ENCODE results near the gene C19orf38.
A peak's percentile ranks its signal among the peaks of the same experiment; 100 is the strongest.

The C19orf38 gene

GRCh38 chr19:10885201-10886169 lies 37.3 kb downstream of the C19orf38 start:
- no peak overlapping the region for H3K27ac ChIP-seq (ENCODE audit: low read length)
- no peaks in the 10 kb centered on the region for H3K9me3 ChIP-seq (ENCODE audit: control insufficient read depth in 1 of 2, low read length in 2 of 2)
- H3K27me3 ChIP-seq (ENCODE audit: low read depth, low read length) = no peaks in the 10 kb centered on the region
- H3K4me1 ChIP-seq (ENCODE audit: control insufficient read depth in 1 of 2, insufficient read depth in 2 of 2, low read length in 2 of 2) = peaks cover 0 to 46% of the 10 kb centered on the region in 2 donors
- no peaks in the 10 kb centered on the region for H3K36me3 ChIP-seq (ENCODE audit: control insufficient read depth in 1 of 2, insufficient read depth in 2 of 2, low read length in 2 of 2)
- H3K4me3 ChIP-seq (ENCODE audit: low read depth in 1 of 2, low read length in 2 of 2) = no peak overlapping the region

DNA sequence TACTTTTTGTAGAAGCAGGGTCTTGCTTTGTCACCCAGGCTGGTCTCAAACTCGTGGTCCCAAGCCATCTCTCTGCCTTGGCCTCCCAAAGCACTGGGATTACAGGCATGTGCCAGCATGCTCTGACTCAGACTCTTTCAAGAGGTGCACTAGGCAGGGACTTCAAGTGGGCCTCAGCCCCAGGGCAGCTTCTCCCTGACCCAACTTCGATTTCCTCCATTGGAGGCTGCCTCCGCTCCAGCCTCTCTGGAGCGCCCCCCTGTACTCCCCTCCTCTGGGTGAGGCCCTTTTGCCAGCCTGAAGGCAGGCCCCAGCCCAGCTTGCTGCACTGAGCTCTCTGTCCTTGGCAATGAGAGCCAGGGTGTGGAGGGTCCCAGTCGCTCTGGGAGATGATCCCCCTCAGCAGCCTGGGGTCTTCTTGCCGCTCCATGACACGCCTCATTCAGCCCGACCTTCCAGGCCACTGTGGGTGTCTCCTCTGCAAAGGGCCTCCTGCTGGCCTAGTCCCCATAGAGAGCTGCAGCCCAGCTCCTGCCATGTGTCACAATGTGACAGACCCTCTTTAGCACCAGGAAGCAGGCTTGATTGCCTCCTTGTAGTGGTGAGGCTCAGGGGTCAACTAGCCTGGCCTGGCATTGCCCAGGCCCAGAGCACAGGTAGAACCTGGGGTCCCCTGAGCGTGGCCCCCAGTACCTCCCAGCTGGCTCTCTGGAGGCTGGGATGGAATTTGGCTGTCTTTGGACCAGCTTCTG lies 39.6 kb downstream of the C19orf38 start:
- no peaks in the 10 kb centered on the region for H3K27me3 ChIP-seq (ENCODE audit: low read depth, low read length)
- no peaks in the 10 kb centered on the region for H3K36me3 ChIP-seq (ENCODE audit: control insufficient read depth in 1 of 2, insufficient read depth in 2 of 2, low read length in 2 of 2)
- H3K4me1 ChIP-seq (ENCODE audit: control insufficient read depth in 1 of 2, insufficient read depth in 2 of 2, low read length in 2 of 2) = peaks cover 5 to 52% of the 10 kb centered on the region in 2 donors
- no peak overlapping the region for H3K4me3 ChIP-seq (ENCODE audit: low read depth in 1 of 2, low read length in 2 of 2)
- no peaks in the 10 kb centered on the region for H3K9me3 ChIP-seq (ENCODE audit: control insufficient read depth in 1 of 2, low read length in 2 of 2)
- no peak overlapping the region for H3K27ac ChIP-seq (ENCODE audit: low read length)

DNA sequence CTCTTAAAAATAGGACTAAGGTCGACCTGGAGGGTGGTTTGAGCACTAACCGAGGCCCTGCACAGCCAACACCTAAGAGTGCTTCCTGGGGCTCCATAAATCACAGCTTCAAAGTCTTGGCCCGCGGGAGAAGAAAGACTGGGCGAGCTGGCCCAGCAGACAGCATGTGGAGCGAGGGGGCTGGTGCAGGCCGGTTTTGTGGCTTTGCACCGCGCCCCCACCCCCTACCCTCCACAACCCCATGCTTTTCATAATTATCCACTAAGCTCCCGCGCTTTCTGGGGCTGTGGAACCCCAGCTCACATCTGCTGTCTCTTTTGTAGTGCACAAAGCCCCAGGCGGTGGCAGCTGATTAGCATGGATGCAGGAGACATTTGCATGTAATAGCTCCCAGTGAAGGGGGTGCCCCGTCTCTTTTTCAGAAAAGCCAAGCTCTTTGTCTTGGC lies 40.2 kb downstream of the C19orf38 start:
- H3K4me1 ChIP-seq (ENCODE audit: control insufficient read depth in 1 of 2, insufficient read depth in 2 of 2, low read length in 2 of 2) = peaks cover 5 to 52% of the 10 kb centered on the region in 2 donors
- H3K27ac ChIP-seq (ENCODE audit: low read length) = no peak overlapping the region
- no peaks in the 10 kb centered on the region for H3K36me3 ChIP-seq (ENCODE audit: control insufficient read depth in 1 of 2, insufficient read depth in 2 of 2, low read length in 2 of 2)
- no peak overlapping the region for H3K4me3 ChIP-seq (ENCODE audit: low read depth in 1 of 2, low read length in 2 of 2)
- no peaks in the 10 kb centered on the region for H3K27me3 ChIP-seq (ENCODE audit: low read depth, low read length)
- no peaks in the 10 kb centered on the region for H3K9me3 ChIP-seq (ENCODE audit: control insufficient read depth in 1 of 2, low read length in 2 of 2)

DNA sequence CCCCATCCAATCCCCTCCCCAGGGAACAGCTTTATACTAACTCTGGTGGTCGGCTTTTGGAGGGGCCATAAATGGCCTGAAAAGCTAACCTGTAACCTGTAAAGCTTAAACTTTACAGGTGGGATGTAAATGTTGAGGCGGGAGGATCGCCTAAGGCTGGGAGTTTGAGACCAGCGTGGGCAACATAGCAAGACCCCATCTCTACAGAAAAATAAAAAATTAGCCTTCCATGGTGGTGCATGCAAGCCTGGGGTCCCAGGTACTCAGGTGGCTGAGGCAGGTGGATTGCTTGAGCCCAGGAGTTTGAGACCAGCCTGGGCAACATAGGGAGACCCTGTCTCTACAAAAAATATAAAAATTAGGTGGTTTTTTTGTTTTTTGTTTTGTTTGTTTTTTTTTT lies 41.7 kb downstream of the C19orf38 start:
- Histone ChIP-seq H3K4me1 (ENCODE audit: control insufficient read depth in 1 of 2, insufficient read depth in 2 of 2, low read length in 2 of 2) (peaks cover 5 to 43% of the 10 kb centered on the region in 2 donors), H3K36me3 (ENCODE audit: control insufficient read depth in 1 of 2, insufficient read depth in 2 of 2, low read length in 2 of 2) (no peaks in the 10 kb centered on the region), H3K9me3 (ENCODE audit: control insufficient read depth in 1 of 2, low read length in 2 of 2) (no peaks in the 10 kb centered on the region), H3K27ac (ENCODE audit: low read length) (no peak overlapping the region), H3K4me3 (ENCODE audit: low read depth in 1 of 2, low read length in 2 of 2) (no peak overlapping the region), H3K27me3 (ENCODE audit: low read depth, low read length) (no peaks in the 10 kb centered on the region)

GRCh38 chr19:10891405-10892086 lies 43.3 kb downstream of the C19orf38 start:
- Histone ChIP-seq H3K4me1 (ENCODE audit: control insufficient read depth in 1 of 2, insufficient read depth in 2 of 2, low read length in 2 of 2) (peaks cover 6 to 40% of the 10 kb centered on the region in 2 donors), H3K9me3 (ENCODE audit: control insufficient read depth in 1 of 2, low read length in 2 of 2) (no peaks in the 10 kb centered on the region), H3K27me3 (ENCODE audit: low read depth, low read length) (no peaks in the 10 kb centered on the region), H3K36me3 (ENCODE audit: control insufficient read depth in 1 of 2, insufficient read depth in 2 of 2, low read length in 2 of 2) (no peaks in the 10 kb centered on the region), H3K4me3 (ENCODE audit: low read depth in 1 of 2, low read length in 2 of 2) (peak overlapping the region in 1 of 2 donors; percentile 22), H3K27ac (ENCODE audit: low read length) (no peak overlapping the region)

- no peaks in the 10 kb centered on the region for H3K9me3 ChIP-seq (ENCODE audit: control insufficient read depth in 1 of 2, low read length in 2 of 2)
- no peak overlapping the region for H3K4me3 ChIP-seq (ENCODE audit: low read depth in 1 of 2, low read length in 2 of 2)
- H3K36me3 ChIP-seq (ENCODE audit: control insufficient read depth in 1 of 2, insufficient read depth in 2 of 2, low read length in 2 of 2) = no peaks in the 10 kb centered on the region
- no peaks in the 10 kb centered on the region for H3K27me3 ChIP-seq (ENCODE audit: low read depth, low read length)
- H3K27ac ChIP-seq (ENCODE audit: low read length) = no peak overlapping the region
- peaks cover 13 to 43% of the 10 kb centered on the region in 2 donors for H3K4me1 ChIP-seq (ENCODE audit: control insufficient read depth in 1 of 2, insufficient read depth in 2 of 2, low read length in 2 of 2)
Measured at GRCh38 chr19:10892256-10892655, 44.0 kb downstream of the C19orf38 start.

GRCh38 chr19:10894911-10895213 lies 46.6 kb downstream of the C19orf38 start:
- Histone ChIP-seq H3K4me3 (ENCODE audit: low read depth in 1 of 2, low read length in 2 of 2) (no peak overlapping the region), H3K9me3 (ENCODE audit: control insufficient read depth in 1 of 2, low read length in 2 of 2) (no peaks in the 10 kb centered on the region), H3K27ac (ENCODE audit: low read length) (no peak overlapping the region), H3K27me3 (ENCODE audit: low read depth, low read length) (no peaks in the 10 kb centered on the region), H3K4me1 (ENCODE audit: control insufficient read depth in 1 of 2, insufficient read depth in 2 of 2, low read length in 2 of 2) (peaks cover 14 to 42% of the 10 kb centered on the region in 2 donors), H3K36me3 (ENCODE audit: control insufficient read depth in 1 of 2, insufficient read depth in 2 of 2, low read length in 2 of 2) (no peaks in the 10 kb centered on the region)

GRCh38 chr19:10895363-10895762 lies 47.1 kb downstream of the C19orf38 start:
- Histone ChIP-seq H3K27me3 (ENCODE audit: low read depth, low read length) (no peaks in the 10 kb centered on the region), H3K4me1 (ENCODE audit: control insufficient read depth in 1 of 2, insufficient read depth in 2 of 2, low read length in 2 of 2) (peaks cover 14 to 42% of the 10 kb centered on the region in 2 donors), H3K36me3 (ENCODE audit: control insufficient read depth in 1 of 2, insufficient read depth in 2 of 2, low read length in 2 of 2) (no peaks in the 10 kb centered on the region), H3K9me3 (ENCODE audit: control insufficient read depth in 1 of 2, low read length in 2 of 2) (no peaks in the 10 kb centered on the region), H3K4me3 (ENCODE audit: low read depth in 1 of 2, low read length in 2 of 2) (no peak overlapping the region), H3K27ac (ENCODE audit: low read length) (no peak overlapping the region)

GRCh38 chr19:10895920-10896319 lies 47.7 kb downstream of the C19orf38 start:
- Histone ChIP-seq H3K27me3 (ENCODE audit: low read depth, low read length) (no peaks in the 10 kb centered on the region), H3K27ac (ENCODE audit: low read length) (no peak overlapping the region), H3K9me3 (ENCODE audit: control insufficient read depth in 1 of 2, low read length in 2 of 2) (no peaks in the 10 kb centered on the region), H3K4me1 (ENCODE audit: control insufficient read depth in 1 of 2, insufficient read depth in 2 of 2, low read length in 2 of 2) (peaks cover 14 to 41% of the 10 kb centered on the region in 2 donors), H3K36me3 (ENCODE audit: control insufficient read depth in 1 of 2, insufficient read depth in 2 of 2, low read length in 2 of 2) (no peaks in the 10 kb centered on the region), H3K4me3 (ENCODE audit: low read depth in 1 of 2, low read length in 2 of 2) (no peak overlapping the region)

- Histone ChIP-seq H3K4me3 (ENCODE audit: low read depth in 1 of 2, low read length in 2 of 2) (no peak overlapping the region), H3K27me3 (ENCODE audit: low read depth, low read length) (no peaks in the 10 kb centered on the region), H3K27ac (ENCODE audit: low read length) (no peak overlapping the region), H3K9me3 (ENCODE audit: control insufficient read depth in 1 of 2, low read length in 2 of 2) (no peaks in the 10 kb centered on the region), H3K36me3 (ENCODE audit: control insufficient read depth in 1 of 2, insufficient read depth in 2 of 2, low read length in 2 of 2) (no peaks in the 10 kb centered on the region), H3K4me1 (ENCODE audit: control insufficient read depth in 1 of 2, insufficient read depth in 2 of 2, low read length in 2 of 2) (peaks cover 11 to 31% of the 10 kb centered on the region in 2 donors)
Measured at GRCh38 chr19:10896851-10897526, 48.8 kb downstream of the C19orf38 start.

All from muscle layer of duodenum (tissue), 2 donors.